ENCODE results near the gene TDRD9.

TDRD9 gene

GRCh38 chr14:103941462-103941861 is 13.2 kb downstream of the TDRD9 start:
- H4K91ac ChIP-seq (ENCODE audit: low read depth, low read length), result no peak overlapping the region
- no peak overlapping the region for H3K14ac ChIP-seq (ENCODE audit: low read length)
- H2BK5ac ChIP-seq (ENCODE audit: low read depth, low read length, poor library complexity), result no peak overlapping the region
- no peaks in the 10 kb centered on the region for H3K9me3 ChIP-seq (ENCODE audit: insufficient read depth, low read depth, low read length)
- H3K27ac ChIP-seq (ENCODE audit: low read depth, low read length), result no peak overlapping the region
- no peak overlapping the region for H3K23ac ChIP-seq (ENCODE audit: low read length)
- no CpG with 5 or more reads among the region's 7 CpGs for WGBS (ENCODE audit: extremely low coverage, insufficient coverage, insufficient read length)
- no peak overlapping the region for H2AFZ ChIP-seq (ENCODE audit: insufficient read depth, low read length, poor library complexity)
- no peaks in the 10 kb centered on the region for H3K79me1 ChIP-seq (ENCODE audit: low read length)
- no peak overlapping the region for H2BK12ac ChIP-seq (ENCODE audit: low read length)
- no peak overlapping the region for H3K4me3 ChIP-seq (ENCODE audit: low read depth, low read length)
- no peak overlapping the region for H3K18ac ChIP-seq (ENCODE audit: low read length)
- H3K4ac ChIP-seq (ENCODE audit: low read depth, low read length), result no peak overlapping the region
- DNase-seq, result no peak
- H3K79me2 ChIP-seq (ENCODE audit: control insufficient read depth, insufficient read depth, low read length, poor library complexity), result no peaks in the 10 kb centered on the region
- no peak overlapping the region for H2BK120ac ChIP-seq (ENCODE audit: insufficient read depth, low read length, poor library complexity)
- H3K4me2 ChIP-seq (ENCODE audit: low read length), result no peak overlapping the region
- H3K27me3 ChIP-seq (ENCODE audit: insufficient read depth, low read length), result no peaks in the 10 kb centered on the region
- H4K12ac ChIP-seq (ENCODE audit: low read depth, low read length), result no peak overlapping the region
- no peak overlapping the region for H4K8ac ChIP-seq (ENCODE audit: low read depth, low read length)
- no peak overlapping the region for H2AK5ac ChIP-seq (ENCODE audit: low read length)
- H3K36me3 ChIP-seq (ENCODE audit: control insufficient read depth in 1 of 2, insufficient read depth in 2 of 2, low read length in 2 of 2), result no peaks in the 10 kb centered on the region
- H3K9ac ChIP-seq (ENCODE audit: low read length), result no peak overlapping the region
- H3K4me1 ChIP-seq (ENCODE audit: control insufficient read depth in 1 of 2, insufficient read depth in 2 of 2, low read length in 2 of 2), result no peaks in the 10 kb centered on the region

- no peak within 1 kb of the TSS for H2AK5ac ChIP-seq (ENCODE audit: low read length)
- H4K8ac ChIP-seq (ENCODE audit: low read depth, low read length), result no peak within 1 kb of the TSS
- no peaks in the 10 kb centered on the region for H3K27me3 ChIP-seq (ENCODE audit: insufficient read depth, low read length)
- no peaks in the 10 kb centered on the region for H3K4me1 ChIP-seq (ENCODE audit: control insufficient read depth in 1 of 2, insufficient read depth in 2 of 2, low read length in 2 of 2)
- H4K12ac ChIP-seq (ENCODE audit: low read depth, low read length), result no peak within 1 kb of the TSS
- no peak within 1 kb of the TSS for H3K18ac ChIP-seq (ENCODE audit: low read length)
- H3K4me3 ChIP-seq (ENCODE audit: low read depth, low read length), result no peak within 1 kb of the TSS
- H2BK5ac ChIP-seq (ENCODE audit: low read depth, low read length, poor library complexity), result no peak within 1 kb of the TSS
- H2BK120ac ChIP-seq (ENCODE audit: insufficient read depth, low read length, poor library complexity), result no peak within 1 kb of the TSS
- H3K4ac ChIP-seq (ENCODE audit: low read depth, low read length), result no peak within 1 kb of the TSS
- H3K79me2 ChIP-seq (ENCODE audit: control insufficient read depth, insufficient read depth, low read length, poor library complexity), result no peaks in the 10 kb centered on the region
- no peak within 1 kb of the TSS for H4K91ac ChIP-seq (ENCODE audit: low read depth, low read length)
- DNase-seq, result no peak
- H2BK12ac ChIP-seq (ENCODE audit: low read length), result no peak within 1 kb of the TSS
- no peak within 1 kb of the TSS for H3K14ac ChIP-seq (ENCODE audit: low read length)
- H3K9ac ChIP-seq (ENCODE audit: low read length), result no peak within 1 kb of the TSS
- no peak within 1 kb of the TSS for H3K27ac ChIP-seq (ENCODE audit: low read depth, low read length)
- no peaks in the 10 kb centered on the region for H3K79me1 ChIP-seq (ENCODE audit: low read length)
- H2AFZ ChIP-seq (ENCODE audit: insufficient read depth, low read length, poor library complexity), result no peak within 1 kb of the TSS
- no peaks in the 10 kb centered on the region for H3K9me3 ChIP-seq (ENCODE audit: insufficient read depth, low read depth, low read length)
- no CpG with 5 or more reads among the region's 14 CpGs for WGBS (ENCODE audit: extremely low coverage, insufficient coverage, insufficient read length)
- no peak within 1 kb of the TSS for H3K23ac ChIP-seq (ENCODE audit: low read length)
- H3K4me2 ChIP-seq (ENCODE audit: low read length), result no peak within 1 kb of the TSS
- no peaks in the 10 kb centered on the region for H3K36me3 ChIP-seq (ENCODE audit: control insufficient read depth in 1 of 2, insufficient read depth in 2 of 2, low read length in 2 of 2)
Measured at GRCh38 chr14:103941973-103942736, 13.9 kb downstream of the TDRD9 start, which contains the start of gene RD3L. TSS of gene RD3L (minus strand) at chr14:103942529. CDS start at chr14:103941695, 834 bp downstream.

- no peak overlapping the region for H3K14ac ChIP-seq (ENCODE audit: low read length)
- H3K18ac ChIP-seq (ENCODE audit: low read length), result no peak overlapping the region
- no peak overlapping the region for H3K4me3 ChIP-seq (ENCODE audit: low read depth, low read length)
- no peaks in the 10 kb centered on the region for H3K79me2 ChIP-seq (ENCODE audit: control insufficient read depth, insufficient read depth, low read length, poor library complexity)
- WGBS (ENCODE audit: extremely low coverage, insufficient coverage, insufficient read length), result no CpG with 5 or more reads among the region's 5 CpGs
- no peak overlapping the region for H4K8ac ChIP-seq (ENCODE audit: low read depth, low read length)
- H3K4me2 ChIP-seq (ENCODE audit: low read length), result no peak overlapping the region
- no peak overlapping the region for H4K91ac ChIP-seq (ENCODE audit: low read depth, low read length)
- H3K79me1 ChIP-seq (ENCODE audit: low read length), result no peaks in the 10 kb centered on the region
- no peak overlapping the region for H2BK12ac ChIP-seq (ENCODE audit: low read length)
- no peak overlapping the region for H3K27ac ChIP-seq (ENCODE audit: low read depth, low read length)
- no peak overlapping the region for H4K12ac ChIP-seq (ENCODE audit: low read depth, low read length)
- H3K9me3 ChIP-seq (ENCODE audit: insufficient read depth, low read depth, low read length), result no peaks in the 10 kb centered on the region
- DNase-seq, result no peak
- no peak overlapping the region for H2AK5ac ChIP-seq (ENCODE audit: low read length)
- H2BK120ac ChIP-seq (ENCODE audit: insufficient read depth, low read length, poor library complexity), result no peak overlapping the region
- no peak overlapping the region for H3K23ac ChIP-seq (ENCODE audit: low read length)
- H2BK5ac ChIP-seq (ENCODE audit: low read depth, low read length, poor library complexity), result no peak overlapping the region
- H3K4ac ChIP-seq (ENCODE audit: low read depth, low read length), result no peak overlapping the region
- H3K36me3 ChIP-seq (ENCODE audit: control insufficient read depth in 1 of 2, insufficient read depth in 2 of 2, low read length in 2 of 2), result no peaks in the 10 kb centered on the region
- H2AFZ ChIP-seq (ENCODE audit: insufficient read depth, low read length, poor library complexity), result no peak overlapping the region
- H3K27me3 ChIP-seq (ENCODE audit: insufficient read depth, low read length), result no peaks in the 10 kb centered on the region
- H3K4me1 ChIP-seq (ENCODE audit: control insufficient read depth in 1 of 2, insufficient read depth in 2 of 2, low read length in 2 of 2), result no peaks in the 10 kb centered on the region
- H3K9ac ChIP-seq (ENCODE audit: low read length), result no peak overlapping the region
Measured at GRCh38 chr14:103943673-103944072, 15.4 kb downstream of the TDRD9 start.

GRCh38 chr14:103946975-103947374 is 18.7 kb downstream of the TDRD9 start:
- Histone ChIP-seq H4K8ac (ENCODE audit: low read depth, low read length) (no peak overlapping the region), H4K91ac (ENCODE audit: low read depth, low read length) (no peak overlapping the region), H3K79me2 (ENCODE audit: control insufficient read depth, insufficient read depth, low read length, poor library complexity) (no peaks in the 10 kb centered on the region), H2BK12ac (ENCODE audit: low read length) (no peak overlapping the region), H3K36me3 (ENCODE audit: control insufficient read depth in 1 of 2, insufficient read depth in 2 of 2, low read length in 2 of 2) (no peaks in the 10 kb centered on the region), H3K23ac (ENCODE audit: low read length) (no peak overlapping the region), H2AK5ac (ENCODE audit: low read length) (no peak overlapping the region), H2BK120ac (ENCODE audit: insufficient read depth, low read length, poor library complexity) (no peak overlapping the region), H3K4ac (ENCODE audit: low read depth, low read length) (no peak overlapping the region), H3K9me3 (ENCODE audit: insufficient read depth, low read depth, low read length) (no peaks in the 10 kb centered on the region), H3K4me1 (ENCODE audit: control insufficient read depth in 1 of 2, insufficient read depth in 2 of 2, low read length in 2 of 2) (no peaks in the 10 kb centered on the region), H3K18ac (ENCODE audit: low read length) (no peak overlapping the region), H3K9ac (ENCODE audit: low read length) (no peak overlapping the region), H3K79me1 (ENCODE audit: low read length) (no peaks in the 10 kb centered on the region), H4K12ac (ENCODE audit: low read depth, low read length) (no peak overlapping the region), H2AFZ (ENCODE audit: insufficient read depth, low read length, poor library complexity) (no peak overlapping the region), H3K14ac (ENCODE audit: low read length) (no peak overlapping the region), H3K27me3 (ENCODE audit: insufficient read depth, low read length) (no peaks in the 10 kb centered on the region), H3K27ac (ENCODE audit: low read depth, low read length) (no peak overlapping the region), H3K4me2 (ENCODE audit: low read length) (no peak overlapping the region), H2BK5ac (ENCODE audit: low read depth, low read length, poor library complexity) (no peak overlapping the region), H3K4me3 (ENCODE audit: low read depth, low read length) (no peak overlapping the region)
- no CpG with 5 or more reads among the region's 2 CpGs for WGBS (ENCODE audit: extremely low coverage, insufficient coverage, insufficient read length)
- DNase-seq, result no peak

Data from trophoblast cell (in vitro differentiated cells and primary cell).